Fibroblast of lung (primary cell): Measurements from ENCODE around the gene NFKBIL1.
"Not testable (repeated sequence)": the region's sequence is repeated elsewhere in the genome, so short reads cannot be mapped to it uniquely, and the experiment has no call there.

Experiments used
- CTCF ChIP-seq, 2 donors: IDR thresholded peaks in 1 of 2; conservative IDR thresholded peaks in 1 of 2; 1 replicate in 1 of 2; 2 replicates in 1 of 2; pipeline ENCODE4 v1.5.1; 2011 to 2012; ENCODE audit warnings: low read length in 2 of 2, control low read depth in 1 of 2, inconsistent platforms in 1 of 2, low read depth in 1 of 2, mild to moderate bottlenecking in 1 of 2
- EZH2 ChIP-seq: IDR thresholded peaks from 2 replicates; pipeline ENCODE4 v1.5.1; 2012; ENCODE audit warnings: low read length, control low read depth, mild to moderate bottlenecking; ENCODE audit errors: missing control alignments

DNA sequence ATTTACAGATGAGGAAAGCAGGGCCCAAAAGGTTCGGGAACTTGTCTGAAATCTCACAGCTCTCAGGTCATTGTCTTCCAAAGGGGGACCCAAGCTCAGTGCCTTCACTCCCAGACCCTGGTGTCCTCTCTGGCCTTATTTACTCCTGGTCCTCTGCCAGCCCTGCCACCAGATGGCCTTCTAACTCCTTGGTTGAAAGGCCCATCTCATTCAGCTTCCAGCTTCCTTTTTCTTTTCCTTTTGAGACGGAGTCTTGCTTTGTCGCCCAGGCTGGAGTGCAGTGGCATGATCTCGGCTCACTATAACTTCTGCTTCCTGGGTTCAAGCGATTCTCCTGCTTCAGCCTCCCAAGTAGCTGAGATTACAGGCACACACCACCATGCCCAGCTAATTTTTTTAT lies 4.0 kb downstream of the NFKBIL1 start:
- not testable (repeated sequence) for TF ChIP-seq CTCF (conservative IDR thresholded peaks at IDR 0.05 in 1 of 2, IDR thresholded peaks at IDR 0.05 in 1 of 2; ENCODE audit: low read depth in 1 of 2, low read length in 2 of 2); EZH2
